ENCODE data around the gene GRID1.

Gene GRID1

DNA sequence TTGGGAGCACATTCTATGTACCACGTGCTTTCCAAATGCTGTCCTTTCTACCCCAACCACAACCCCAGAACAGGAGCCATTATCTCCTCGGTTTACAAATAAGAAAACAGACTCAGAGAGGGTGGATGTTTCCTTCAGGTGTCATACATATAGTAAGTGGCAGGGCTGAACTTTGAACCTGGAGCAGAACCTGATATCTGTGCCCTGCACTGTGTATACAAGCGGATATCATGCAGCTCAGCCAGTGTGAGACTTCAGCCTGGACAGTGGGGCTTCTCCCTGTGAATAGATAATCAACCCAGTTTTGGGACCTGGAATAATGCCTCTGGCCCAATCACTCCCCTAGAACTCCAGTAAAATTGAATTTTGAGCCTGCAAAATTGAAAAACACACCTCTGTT is 341.1 kb downstream of the GRID1 start:
- DNase-seq = no peak

DNA sequence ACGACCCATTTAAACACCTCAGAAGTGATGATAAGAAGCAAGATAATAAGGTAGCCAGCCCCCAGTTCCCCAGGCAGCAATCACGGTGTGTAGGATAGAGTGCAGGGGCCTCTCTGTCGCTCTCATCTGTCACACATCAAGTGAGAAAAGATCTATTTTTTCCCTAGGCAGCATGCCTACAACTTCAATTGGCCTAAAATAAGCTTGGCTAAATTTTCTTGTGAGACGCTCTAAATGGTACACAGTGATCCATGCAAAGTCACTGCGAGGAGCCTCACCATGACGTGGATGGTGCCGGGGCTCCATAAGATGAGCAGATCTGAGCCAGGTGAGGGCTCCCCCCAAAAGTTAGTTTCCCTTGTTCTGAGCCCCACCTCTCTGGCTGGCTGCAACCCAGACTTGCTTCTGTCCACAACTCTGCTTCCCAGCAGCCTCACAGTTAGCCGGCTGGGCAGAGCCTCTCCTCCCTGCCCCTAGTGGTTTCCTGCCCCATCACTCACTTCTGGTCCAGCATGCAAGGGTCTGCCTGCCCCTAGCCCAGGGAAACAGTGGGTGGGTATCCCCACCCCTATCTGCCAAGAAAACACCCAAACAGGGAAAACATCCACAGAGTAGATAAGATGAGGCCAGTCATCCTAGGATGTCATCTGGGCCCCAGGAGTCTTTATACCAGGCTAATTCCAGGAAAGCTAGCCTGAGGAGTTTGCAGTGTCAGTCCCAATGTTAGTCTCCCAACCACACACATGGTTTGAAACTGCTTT is 342.1 kb downstream of the GRID1 start:
- no peak for DNase-seq

- no peak for DNase-seq
These were observed 342.7 kb downstream of the GRID1 start for GRCh38 chr10:86023931-86024280.

DNA sequence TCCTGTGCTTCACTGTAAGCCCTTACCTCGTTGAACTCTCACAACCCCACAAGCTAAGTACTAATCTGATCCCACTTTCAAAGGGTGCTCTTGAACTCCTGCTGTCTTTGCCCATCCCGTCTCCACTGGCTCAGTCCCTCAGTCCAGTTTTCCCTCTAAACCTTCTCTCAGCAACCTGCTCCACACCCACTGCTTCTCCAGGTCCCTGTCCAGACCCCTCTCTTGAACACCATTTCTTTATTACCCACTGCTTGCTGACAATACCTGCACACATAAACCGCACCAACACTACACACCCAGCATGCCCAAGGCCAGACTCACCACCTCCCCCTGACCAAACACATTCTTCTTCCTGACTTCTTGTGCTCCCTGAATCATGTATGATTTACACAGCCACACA is 343.3 kb downstream of the GRID1 start:
- DNase-seq = no peak

GRCh38 chr10:86022906-86023305 is 343.7 kb downstream of the GRID1 start:
- DNase-seq = no peak

- no peak for DNase-seq
These were observed 346.5 kb downstream of the GRID1 start for GRCh38 chr10:86020134-86020533.

DNA sequence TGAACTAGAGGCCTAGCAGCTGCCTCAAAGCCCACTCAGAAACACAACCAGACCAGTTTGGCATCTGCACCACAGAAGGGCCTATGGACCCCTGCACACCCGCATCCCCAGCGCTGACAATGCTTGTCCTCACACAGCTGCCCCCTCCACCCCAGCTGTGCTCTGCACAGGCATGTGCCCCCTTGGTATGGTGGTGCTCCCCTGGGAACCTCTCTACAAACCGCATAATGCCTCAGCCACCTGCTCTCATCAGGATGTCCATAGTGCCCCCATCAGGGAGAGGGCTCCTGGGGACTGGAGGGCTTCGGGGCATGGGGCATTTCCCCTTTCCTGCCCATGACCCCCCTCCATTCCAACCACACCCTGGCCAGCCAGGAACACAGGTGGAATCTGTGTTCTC is 347.5 kb downstream of the GRID1 start:
- DNase-seq = no peak

GRCh38 chr10:86018735-86019058 is 347.9 kb downstream of the GRID1 start:
- no peak for DNase-seq

DNA sequence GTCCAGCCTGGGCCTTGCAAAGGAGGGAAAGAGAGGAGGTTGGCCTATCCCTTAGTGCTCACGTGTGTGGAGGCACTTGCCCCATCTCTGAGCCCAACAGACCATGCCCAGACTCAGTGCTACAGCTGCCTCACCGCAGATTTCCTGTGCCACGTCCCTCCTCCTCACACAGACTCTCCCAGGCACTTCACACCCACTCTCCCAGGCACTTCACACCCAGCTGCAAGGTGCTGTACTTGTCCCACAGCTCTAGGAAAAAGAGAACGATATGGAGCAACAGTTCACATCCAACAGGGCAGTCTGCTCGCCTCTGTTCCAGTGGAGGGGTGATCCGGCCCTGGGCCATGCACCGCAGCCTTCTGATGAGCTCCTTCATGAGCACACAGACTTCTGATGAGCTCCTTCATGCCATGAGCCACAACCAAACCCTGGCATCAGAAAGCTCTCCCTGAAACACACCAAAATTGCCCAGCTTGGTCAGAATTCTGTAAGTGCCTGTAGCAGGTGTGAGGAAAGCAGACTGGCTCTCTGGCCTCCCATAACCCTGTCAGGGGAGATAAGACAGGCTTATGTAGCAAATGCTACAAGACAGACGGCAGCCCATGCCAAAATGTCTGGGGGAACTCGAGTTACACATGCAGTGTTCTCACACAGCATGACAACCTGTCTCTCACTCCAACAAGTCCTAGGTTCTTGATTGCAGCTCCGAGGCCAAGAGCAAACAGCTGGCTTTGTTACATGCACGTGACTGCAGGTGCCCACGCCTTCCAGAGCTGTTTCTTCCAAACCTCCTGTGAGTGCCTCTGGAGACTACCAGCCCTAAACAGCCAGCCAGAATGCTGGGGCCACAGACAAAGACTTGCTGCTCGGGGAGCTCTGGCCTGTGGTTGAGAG is 348.5 kb downstream of the GRID1 start:
- DNase-seq = no peak

DNA sequence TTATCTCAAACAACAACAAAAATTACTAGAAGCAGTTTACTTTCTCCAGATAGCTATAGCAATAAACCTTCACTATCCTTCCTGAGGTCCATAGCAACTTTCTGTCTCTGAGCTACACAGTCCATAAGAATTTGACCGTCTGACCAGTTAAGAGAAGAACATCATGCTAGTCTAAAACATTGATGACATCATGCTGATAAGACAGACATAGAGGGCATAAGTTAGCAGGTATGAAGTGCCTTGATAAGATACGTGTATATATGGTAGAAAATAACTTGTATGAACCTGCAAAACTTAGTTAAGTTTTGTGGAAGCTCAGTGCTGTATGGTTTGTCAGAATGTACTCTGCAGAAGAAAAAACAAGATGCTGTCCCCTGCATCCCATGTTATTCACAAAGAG is 353.0 kb downstream of the GRID1 start:
- DNase-seq = no peak

- DNase-seq = no peak
These were observed 359.4 kb downstream of the GRID1 start for GRCh38 chr10:86007171-86007570.

DNA sequence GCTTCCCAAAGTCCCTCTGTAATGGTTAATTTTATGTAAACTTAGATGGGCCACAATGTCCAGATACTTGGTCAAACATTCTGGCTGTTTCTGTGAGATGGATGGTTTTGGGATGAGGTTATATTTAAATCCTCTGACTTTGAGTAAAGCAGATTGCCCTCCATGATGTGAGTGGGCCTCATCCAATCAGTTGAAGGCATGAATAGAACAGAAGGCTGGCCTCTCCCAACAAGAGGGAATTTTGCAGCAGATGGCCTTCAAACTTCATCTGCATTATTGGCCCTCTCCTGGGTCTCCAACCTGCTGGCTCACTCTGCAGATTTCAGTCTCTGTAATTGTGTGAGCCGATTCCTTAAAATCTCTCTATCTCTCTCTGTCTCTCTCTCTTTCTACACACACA is 362.3 kb downstream of the GRID1 start:
- DNase-seq = no peak

- DNase-seq = no peak
These were observed 363.4 kb downstream of the GRID1 start for GRCh38 chr10:86003201-86003621.

- DNase-seq = peak in 1 of 14 donors; percentile 10
These were observed 365.1 kb downstream of the GRID1 start for GRCh38 chr10:86001521-86001920.

DNA sequence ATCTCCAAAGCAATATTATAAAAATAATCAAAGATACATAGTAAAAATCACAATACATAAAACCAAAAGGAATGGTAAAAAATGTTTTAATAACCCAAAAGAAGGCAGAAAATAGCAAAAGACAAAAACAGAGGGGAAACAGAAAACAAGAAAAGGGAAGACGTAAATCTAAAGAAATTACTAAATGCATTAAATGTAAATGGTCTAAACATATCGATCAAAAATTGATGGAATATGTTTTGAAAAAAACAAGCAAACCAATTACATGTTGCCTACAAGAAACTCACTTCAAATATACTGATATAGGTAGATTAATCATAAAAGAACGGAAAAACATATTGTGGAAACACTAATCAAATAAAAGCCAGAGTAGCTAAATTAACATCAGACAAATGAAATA is 369.1 kb downstream of the GRID1 start:
- DNase-seq = no peak

DNA sequence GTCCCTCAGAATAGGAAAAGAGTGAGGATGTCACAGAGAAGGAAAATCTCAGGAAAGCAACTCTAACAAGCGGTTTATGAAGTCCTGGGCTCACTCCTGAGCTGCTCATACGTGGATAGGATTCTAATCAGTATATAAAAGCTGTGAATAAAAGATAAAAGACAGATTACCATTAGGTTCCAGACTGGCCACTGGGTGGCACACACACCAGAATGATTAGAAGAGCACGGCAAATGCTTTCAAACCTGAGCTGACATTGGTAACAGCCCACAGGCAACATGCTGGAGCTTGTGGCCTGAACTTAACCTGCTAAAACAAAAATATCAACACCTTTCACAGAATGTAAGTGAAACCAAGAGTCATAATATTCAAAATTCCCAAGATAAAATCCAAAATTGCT is 370.8 kb downstream of the GRID1 start:
- DNase-seq = peak in 3 of 14 donors; percentile 9 to 34 (median 25)

DNA sequence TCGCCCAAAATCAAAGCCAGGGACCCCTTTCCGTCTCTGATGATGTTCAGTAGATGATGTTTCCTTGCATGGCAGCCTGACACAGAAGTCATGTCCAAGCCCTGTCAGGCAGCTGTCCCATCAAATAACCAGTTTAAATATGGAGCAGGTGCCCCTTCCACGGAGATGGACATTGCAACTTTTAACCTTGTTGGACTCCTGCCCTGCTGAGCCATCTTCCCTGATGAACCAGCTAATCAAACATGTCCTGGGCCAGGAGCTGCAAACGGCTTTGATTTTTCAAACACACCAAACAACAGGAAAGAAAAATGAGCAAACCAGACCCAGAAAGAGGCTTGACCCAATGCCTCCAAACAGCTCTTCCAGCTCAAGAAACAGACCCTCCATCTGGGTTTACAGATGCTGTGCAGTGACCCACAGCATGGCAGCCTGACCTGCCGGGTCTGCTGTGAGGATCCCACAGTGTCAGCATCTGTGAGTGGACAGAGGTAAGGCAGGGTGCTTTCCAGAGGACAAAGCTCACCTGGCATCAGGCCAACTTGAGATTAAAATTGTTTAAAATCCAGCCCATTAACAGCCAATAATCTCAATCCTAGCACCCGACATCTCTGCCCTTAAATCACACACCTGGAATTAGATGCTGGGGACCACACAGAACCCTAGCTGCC is 372.6 kb downstream of the GRID1 start:
- no peak for DNase-seq

- DNase-seq = no peak
These were observed 373.5 kb downstream of the GRID1 start for GRCh38 chr10:85993140-85993539.

DNA sequence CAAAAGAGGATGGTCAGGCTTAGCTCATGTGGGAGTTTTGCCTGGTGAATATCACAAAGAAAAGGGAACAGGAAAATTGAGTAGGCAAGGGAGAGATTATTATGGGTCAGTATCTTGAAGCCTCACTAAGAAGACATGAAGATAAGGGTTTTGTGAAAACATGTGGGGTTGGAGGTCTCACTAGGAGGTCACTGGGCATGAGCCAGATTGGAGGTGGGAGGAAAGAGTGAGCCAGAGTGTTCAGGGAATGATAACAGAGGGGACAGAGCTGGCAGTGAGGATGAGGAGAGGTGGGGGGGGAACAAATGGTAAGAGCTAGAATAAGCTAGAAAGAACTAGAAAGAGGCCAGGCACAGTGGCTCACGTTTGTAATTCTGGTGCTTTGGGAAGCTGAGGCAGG is 374.3 kb downstream of the GRID1 start:
- no peak for DNase-seq

GRCh38 chr10:85986777-85987176 is 379.8 kb downstream of the GRID1 start:
- DNase-seq = no peak

- DNase-seq = no peak
These were observed 383.5 kb downstream of the GRID1 start for GRCh38 chr10:85983051-85983450.

DNA sequence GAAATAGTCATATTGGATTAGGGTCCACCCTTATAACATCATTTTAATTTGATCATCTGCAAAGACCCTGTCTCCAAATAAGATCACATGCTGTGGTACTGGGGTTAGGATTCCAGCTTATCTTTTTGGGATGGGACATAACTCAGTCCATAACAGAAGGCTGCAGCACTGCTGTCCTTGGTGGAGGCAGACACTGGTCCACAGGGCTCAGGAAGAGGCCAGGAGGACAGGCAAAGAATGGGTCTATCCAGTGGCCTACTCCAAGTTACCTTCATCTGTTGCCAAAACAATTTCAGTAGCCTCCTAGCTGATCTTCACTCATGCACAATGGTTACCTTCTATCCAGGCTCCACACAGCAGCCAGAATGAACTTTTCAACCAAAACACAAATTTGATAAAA is 387.0 kb downstream of the GRID1 start:
- DNase-seq = no peak

- no peak for DNase-seq
These were observed 387.8 kb downstream of the GRID1 start for GRCh38 chr10:85978566-85979358.
